Coronary artery (tissue), 2 donors: ENCODE data around the gene IRF2BP1.

ENCODE experiments used
- DNase-seq: peaks from one replicate; pipeline ENCODE4 v3.0.0-alpha.2; 2017; ENCODE audit warnings: low spot score
- H3K27ac ChIP-seq, 2 donors: fragments of 200-600 bp; sonication (generic); one replicate each; pipeline ENCODE4 v1.5.1; 2016 to 2019
- H3K4me3 ChIP-seq: fragments of 200-600 bp; sonication (generic); 2 replicates; pipeline ENCODE4 v1.5.1; 2016; ENCODE audit warnings: mild to moderate bottlenecking, moderate library complexity
- TF ChIP-seq, protein P1 (sequence below): fragments of 200-600 bp; sonication (generic); IDR thresholded peaks from one replicate; pipeline ENCODE4 v1.5.1; 2019; ENCODE audit warnings: antibody characterized with exemption

Gene IRF2BP1

DNA sequence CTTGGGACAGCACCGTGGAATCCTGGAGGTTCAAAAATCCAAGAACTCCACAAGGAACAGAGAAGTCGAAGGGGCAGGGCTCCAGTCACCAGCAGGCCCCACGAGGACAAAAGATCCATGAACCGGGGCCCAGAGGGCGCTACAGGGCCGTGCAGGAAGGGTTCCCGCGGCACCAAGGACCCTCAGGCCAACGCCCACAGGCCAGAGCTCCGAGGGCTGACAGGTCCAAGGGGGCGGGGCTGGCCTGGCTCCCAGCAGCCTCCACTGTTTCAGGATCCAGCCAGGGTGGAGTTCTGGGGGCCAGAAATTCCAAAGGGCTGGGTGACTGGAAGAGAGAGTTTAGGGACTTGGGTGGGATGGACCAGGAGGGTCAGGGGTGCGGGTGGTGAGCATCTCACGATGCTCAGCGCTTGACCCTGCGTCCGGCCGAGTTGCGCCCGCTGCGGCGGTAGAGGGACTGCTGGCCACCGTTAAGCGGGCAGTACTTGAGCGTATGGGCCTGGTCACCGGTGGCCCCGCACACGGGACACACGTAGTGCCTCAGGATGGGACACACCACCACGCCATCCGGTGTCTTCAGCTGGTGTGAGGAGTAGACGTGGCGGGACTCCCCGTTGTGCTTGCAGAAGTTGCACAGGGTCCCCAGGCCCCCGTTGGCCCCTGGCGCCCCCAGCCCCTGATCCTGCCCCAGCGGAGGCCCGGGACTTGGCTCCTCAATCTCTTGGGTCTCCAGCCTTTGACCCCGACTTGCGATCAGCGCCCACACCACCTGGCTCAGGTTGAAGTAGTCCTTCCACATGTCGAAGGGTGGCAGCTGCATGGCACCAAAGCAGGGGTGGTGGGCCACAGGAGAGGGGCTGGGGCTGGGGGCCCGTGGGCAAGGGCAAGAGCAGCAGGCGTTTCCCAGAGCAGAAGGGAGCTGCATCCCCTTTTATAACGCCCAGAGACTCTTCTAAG, 28.2 kb upstream of the IRF2BP1 start, which contains the start of gene NANOS2:
Gene NANOS2, minus strand, starts transcription at position 905 of the 957 bp plus-strand sequence. Its CDS starts 85 bp downstream, at position 820.
- TF ChIP-seq, protein P1, sequence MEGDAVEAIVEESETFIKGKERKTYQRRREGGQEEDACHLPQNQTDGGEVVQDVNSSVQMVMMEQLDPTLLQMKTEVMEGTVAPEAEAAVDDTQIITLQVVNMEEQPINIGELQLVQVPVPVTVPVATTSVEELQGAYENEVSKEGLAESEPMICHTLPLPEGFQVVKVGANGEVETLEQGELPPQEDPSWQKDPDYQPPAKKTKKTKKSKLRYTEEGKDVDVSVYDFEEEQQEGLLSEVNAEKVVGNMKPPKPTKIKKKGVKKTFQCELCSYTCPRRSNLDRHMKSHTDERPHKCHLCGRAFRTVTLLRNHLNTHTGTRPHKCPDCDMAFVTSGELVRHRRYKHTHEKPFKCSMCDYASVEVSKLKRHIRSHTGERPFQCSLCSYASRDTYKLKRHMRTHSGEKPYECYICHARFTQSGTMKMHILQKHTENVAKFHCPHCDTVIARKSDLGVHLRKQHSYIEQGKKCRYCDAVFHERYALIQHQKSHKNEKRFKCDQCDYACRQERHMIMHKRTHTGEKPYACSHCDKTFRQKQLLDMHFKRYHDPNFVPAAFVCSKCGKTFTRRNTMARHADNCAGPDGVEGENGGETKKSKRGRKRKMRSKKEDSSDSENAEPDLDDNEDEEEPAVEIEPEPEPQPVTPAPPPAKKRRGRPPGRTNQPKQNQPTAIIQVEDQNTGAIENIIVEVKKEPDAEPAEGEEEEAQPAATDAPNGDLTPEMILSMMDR, result no peak
- H3K27ac ChIP-seq, result no peak within 1 kb of the TSS
- H3K4me3 ChIP-seq, result no peak within 1 kb of the TSS
- DNase-seq, result no peak

DNA sequence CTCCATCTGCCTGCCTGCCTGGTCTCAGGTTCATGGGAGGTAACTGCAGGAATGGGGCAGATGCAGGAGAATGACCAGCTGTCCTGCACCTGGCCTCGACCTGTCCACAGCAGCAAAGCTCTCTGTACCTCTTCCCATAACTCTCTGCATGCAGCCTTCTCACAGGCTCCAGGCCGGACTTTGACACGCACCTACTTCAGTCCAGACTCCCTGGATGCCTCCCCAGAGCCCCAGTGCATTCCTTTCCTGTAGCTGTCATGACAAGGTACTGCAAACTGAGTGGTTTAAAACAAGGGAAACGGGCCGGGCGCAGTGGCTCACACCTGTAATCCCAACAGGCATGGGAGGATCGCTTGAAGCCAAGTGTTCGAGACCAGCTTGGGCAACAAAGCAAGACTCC, 25.4 kb upstream of the IRF2BP1 start:
- TF ChIP-seq, protein P1, result no peak
- no peak for DNase-seq
- Histone ChIP-seq H3K4me3 (no peak overlapping the region), H3K27ac (no peak overlapping the region)

DNA sequence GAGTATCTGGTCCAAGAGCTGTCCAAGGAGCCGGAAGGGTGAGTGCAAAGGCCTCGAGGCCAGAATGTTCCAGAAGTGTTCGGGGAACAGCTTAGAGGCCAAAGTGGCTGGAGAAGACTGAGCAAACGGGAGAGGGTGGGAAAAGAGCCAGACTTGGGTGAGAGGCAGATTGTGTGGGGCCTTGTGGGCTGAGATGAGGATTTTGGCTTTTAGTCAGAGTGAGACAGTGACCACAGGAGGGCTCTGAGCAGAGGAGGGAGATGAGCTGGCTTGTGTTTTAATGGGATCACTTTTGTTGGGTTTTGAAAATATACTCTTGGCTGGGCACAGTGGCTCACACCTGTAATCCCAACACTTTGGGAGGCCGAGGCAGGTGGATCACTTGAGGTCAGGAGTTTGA, 23.0 kb upstream of the IRF2BP1 start:
- Histone ChIP-seq H3K4me3 (no peak overlapping the region), H3K27ac (no peak overlapping the region)
- DNase-seq, result no peak
- TF ChIP-seq, protein P1, result no peak

DNA sequence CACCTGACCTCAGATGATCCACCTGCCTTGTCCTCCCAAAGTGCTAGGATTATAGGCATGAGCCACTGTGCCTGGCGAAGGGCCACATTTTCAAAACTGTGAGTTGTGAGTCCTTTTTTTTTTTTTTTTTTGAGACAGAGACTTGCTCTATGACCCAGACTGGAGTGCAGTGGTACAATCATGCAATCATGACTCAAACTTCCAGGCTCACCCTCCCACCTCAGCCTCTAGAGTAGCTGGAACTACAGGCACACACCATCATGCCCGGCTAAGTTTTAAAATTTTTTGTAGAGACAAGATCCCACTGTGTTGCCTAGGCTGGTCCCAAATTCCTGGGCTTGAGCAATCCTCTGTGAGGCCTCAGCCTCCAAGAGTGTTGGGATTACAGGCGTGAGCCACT, 20.3 kb upstream of the IRF2BP1 start:
- TF ChIP-seq, protein P1, result no peak
- DNase-seq, result no peak
- H3K4me3 ChIP-seq, result no peak overlapping the region
- no peak overlapping the region for H3K27ac ChIP-seq

DNA sequence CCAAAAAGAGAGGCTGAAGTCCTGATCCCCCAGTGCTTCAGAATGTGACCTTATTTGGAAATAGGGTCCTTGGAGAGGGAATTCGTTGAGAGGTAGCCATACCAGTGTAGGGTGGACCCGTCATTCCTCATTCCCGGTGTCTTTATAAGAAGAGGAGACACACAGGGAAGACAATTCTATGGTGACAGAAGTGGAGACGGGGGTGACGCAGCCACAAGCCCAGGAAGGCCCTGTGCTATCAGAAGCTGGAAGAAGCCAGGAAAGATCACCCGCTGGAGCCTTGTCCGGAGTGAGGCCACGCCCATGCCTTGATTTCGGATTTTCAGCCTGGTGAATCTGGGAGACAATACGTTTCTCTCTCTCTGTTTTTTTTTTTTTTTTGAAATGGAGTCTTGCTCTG, 19.1 kb upstream of the IRF2BP1 start:
- Histone ChIP-seq H3K4me3 (no peak overlapping the region), H3K27ac (no peak overlapping the region)
- TF ChIP-seq, protein P1, result no peak
- DNase-seq, result no peak

DNA sequence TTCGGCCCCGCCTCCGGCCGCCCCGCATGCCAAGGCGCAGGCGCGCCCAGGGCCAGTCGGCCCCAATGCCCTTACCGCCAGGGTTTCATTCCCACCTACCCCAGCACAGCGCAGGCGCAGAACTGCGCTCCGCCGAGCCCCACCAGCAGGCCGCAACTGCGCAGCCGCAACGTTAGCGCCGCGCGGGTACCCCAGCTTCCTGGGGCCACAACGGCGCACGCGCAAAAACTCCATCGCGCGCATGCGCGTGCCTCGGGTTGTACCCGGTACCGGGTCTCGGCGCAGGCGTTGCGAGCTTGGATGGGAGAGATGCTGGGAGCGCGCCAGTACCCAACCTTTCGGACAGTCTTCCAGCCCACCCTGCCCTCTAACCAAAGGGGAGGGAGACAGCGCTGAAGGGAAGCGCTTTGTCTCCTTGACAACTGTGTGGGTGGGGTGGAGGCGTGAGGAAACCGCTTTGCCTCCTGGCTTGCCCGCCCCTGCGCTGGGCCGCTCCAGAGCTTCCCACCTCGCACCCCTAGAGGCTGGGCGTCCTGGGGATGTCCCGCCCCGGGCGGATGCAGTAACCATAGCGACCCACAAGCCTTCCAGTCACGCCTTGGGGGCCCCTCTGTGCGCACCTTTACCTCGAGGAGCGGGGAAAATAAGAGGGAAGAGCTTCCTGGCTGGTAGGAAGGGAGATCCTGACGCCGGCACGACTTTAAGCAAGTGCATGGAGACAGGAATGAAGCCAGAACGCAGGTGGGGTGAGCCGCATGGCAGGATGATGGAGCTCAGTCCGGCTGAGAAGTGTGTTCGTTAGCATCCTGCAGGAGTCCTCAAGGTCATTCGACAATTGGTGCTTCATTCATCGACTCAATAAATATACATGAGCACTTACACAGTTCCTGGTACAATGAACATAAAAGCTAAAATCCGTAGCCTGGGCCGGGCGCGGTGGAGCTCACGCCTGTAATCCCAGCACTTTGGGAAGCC, 17.0 kb upstream of the IRF2BP1 start:
- peak overlapping the region; percentile 75 for H3K4me3 ChIP-seq
- peak; percentile 98 for DNase-seq
- TF ChIP-seq, protein P1, result no peak
- H3K27ac ChIP-seq, result peak overlapping the region; percentile 25 to 79
